BE2C (cell line): Measurements from ENCODE around the gene IGIP.
"Not testable (repeated sequence)": the region's sequence is repeated elsewhere in the genome, so short reads cannot be mapped to it uniquely, and the experiment has no call there.

Experiments used
- DNase-seq: peaks from one replicate; pipeline ENCODE4 v3.0.0-alpha.2; 2020
- H3K27me3 ChIP-seq: fragments of 250-450 bp; sonication (Bioruptor Pico); 2 replicates; pipeline ENCODE4 v1.5.1; 2020; ENCODE audit warnings: mild to moderate bottlenecking
- H3K36me3 ChIP-seq: fragments of 250-450 bp; sonication (Bioruptor Pico); 2 replicates; pipeline ENCODE4 v1.5.1; 2020; ENCODE audit warnings: mild to moderate bottlenecking
- H3K4me1 ChIP-seq: fragments of 250-450 bp; sonication (Bioruptor Pico); 2 replicates; pipeline ENCODE4 v1.5.1; 2020
- H3K4me3 ChIP-seq: 2 replicates; pipeline ENCODE4 v1.5.1; 2011; ENCODE audit warnings: low read depth, low read length
- H3K9me3 ChIP-seq: fragments of 250-450 bp; sonication (Bioruptor Pico); 2 replicates; pipeline ENCODE4 v1.5.1; 2020
- CTCF ChIP-seq: IDR thresholded peaks from 2 replicates; pipeline ENCODE4 v1.5.1; 2012; ENCODE audit warnings: mild to moderate bottlenecking, low read depth, low read length

IGIP gene

GRCh38 chr5:140152022-140152999 lies 26.6 kb downstream of the IGIP start:
- H3K36me3 ChIP-seq, result no peaks in the 10 kb centered on the region
- 0 out of 2 replicates have a peak, but pooled peaks cover 4% of the 10 kb centered on the region for H3K4me1 ChIP-seq
- H3K9me3 ChIP-seq, result no peaks in the 10 kb centered on the region
- no peak for DNase-seq
- H3K27me3 ChIP-seq, result no peaks in the 10 kb centered on the region
- no peak for TF ChIP-seq CTCF
- no peak overlapping the region for H3K4me3 ChIP-seq

- DNase-seq, result no peak
- TF ChIP-seq CTCF, result no peak
- Histone ChIP-seq H3K27me3 (no peaks in the 10 kb centered on the region), H3K36me3 (no peaks in the 10 kb centered on the region), H3K9me3 (no peaks in the 10 kb centered on the region), H3K4me1 (0 out of 2 replicates have a peak, but pooled peaks cover 4% of the 10 kb centered on the region), H3K4me3 (no peak overlapping the region)
These were observed 27.5 kb downstream of the IGIP start for GRCh38 chr5:140153255-140153654.

GRCh38 chr5:140153905-140154304 lies 28.2 kb downstream of the IGIP start:
- no peaks in the 10 kb centered on the region for H3K9me3 ChIP-seq
- no peak for TF ChIP-seq CTCF
- no peak for DNase-seq
- no peak overlapping the region for H3K4me3 ChIP-seq
- H3K27me3 ChIP-seq, result no peaks in the 10 kb centered on the region
- H3K36me3 ChIP-seq, result no peaks in the 10 kb centered on the region
- H3K4me1 ChIP-seq, result 0 out of 2 replicates have a peak, but pooled peaks cover 4% of the 10 kb centered on the region

- H3K9me3 ChIP-seq, H3K4me1 ChIP-seq, H3K4me3 ChIP-seq, DNase-seq, H3K27me3 ChIP-seq, H3K36me3 ChIP-seq: not testable (repeated sequence)
These were observed 29.1 kb downstream of the IGIP start for GRCh38 chr5:140154710-140155381.

- no peaks in the 10 kb centered on the region for H3K27me3 ChIP-seq
- no peaks in the 10 kb centered on the region for H3K9me3 ChIP-seq
- H3K4me3 ChIP-seq, result peak overlapping the region; percentile 56
- TF ChIP-seq CTCF, result peak; percentile 83
- peak; percentile 90 for DNase-seq
- 0 out of 2 replicates have a peak, but pooled peaks cover 4% of the 10 kb centered on the region for H3K4me1 ChIP-seq
- H3K36me3 ChIP-seq, result no peaks in the 10 kb centered on the region
These were observed 31.5 kb downstream of the IGIP start for GRCh38 chr5:140157032-140157781.
